ENCODE results near the gene ODF2L.
"Not testable (repeated sequence)": the region's sequence is repeated elsewhere in the genome, so short reads cannot be mapped to it uniquely, and the experiment has no call there.

The ODF2L gene

GRCh38 chr1:86382878-86383277 lies 13.2 kb downstream of the ODF2L start:
- DNase-seq, result no peak

- no peak for DNase-seq
Observed at GRCh38 chr1:86381223-86381622, 14.9 kb downstream of the ODF2L start.

- no peak for DNase-seq
Observed at GRCh38 chr1:86380257-86380861, 15.8 kb downstream of the ODF2L start.

- DNase-seq, result no peak
Observed at GRCh38 chr1:86378813-86379212, 17.3 kb downstream of the ODF2L start.

GRCh38 chr1:86377341-86377740 lies 18.8 kb downstream of the ODF2L start:
- no peak for DNase-seq

GRCh38 chr1:86375688-86376087 lies 20.4 kb downstream of the ODF2L start:
- no peak for DNase-seq

GRCh38 chr1:86370601-86371022 lies 25.5 kb downstream of the ODF2L start:
- DNase-seq, result peak; percentile 31

GRCh38 chr1:86365896-86366295 lies 30.2 kb downstream of the ODF2L start:
- no peak for DNase-seq

- DNase-seq, result no peak
Observed at GRCh38 chr1:86362807-86363206, 33.3 kb downstream of the ODF2L start.

- no peak for DNase-seq
Observed at GRCh38 chr1:86357796-86358195, 38.3 kb downstream of the ODF2L start.

GRCh38 chr1:86356247-86356646 lies 39.9 kb downstream of the ODF2L start:
- DNase-seq, result no peak

GRCh38 chr1:86352086-86352485 lies 44.0 kb downstream of the ODF2L start:
- DNase-seq, result no peak

- DNase-seq, result not testable (repeated sequence)
Observed at GRCh38 chr1:86350230-86350629, 45.9 kb downstream of the ODF2L start.

GRCh38 chr1:86346388-86346787 lies 49.7 kb downstream of the ODF2L start:
- DNase-seq, result no peak

GRCh38 chr1:86345042-86345441 lies 51.1 kb downstream of the ODF2L start:
- no peak for DNase-seq

- DNase-seq, result no peak
Observed at GRCh38 chr1:86339906-86340305, 56.2 kb downstream of the ODF2L start.

- no peak for DNase-seq
Observed at GRCh38 chr1:86339014-86339812, 56.9 kb downstream of the ODF2L start.

- DNase-seq, result no peak
Observed at GRCh38 chr1:86335916-86336315, 60.2 kb downstream of the ODF2L start.

- DNase-seq, result no peak
Observed at GRCh38 chr1:86325264-86325663, 70.9 kb downstream of the ODF2L start.

GRCh38 chr1:86324130-86324822 lies 71.8 kb downstream of the ODF2L start:
- no peak for DNase-seq

GRCh38 chr1:86322241-86322640 lies 73.9 kb downstream of the ODF2L start:
- no peak for DNase-seq

- no peak for DNase-seq
Observed at GRCh38 chr1:86318436-86318835, 77.7 kb downstream of the ODF2L start.

GRCh38 chr1:86317926-86318325 lies 78.2 kb downstream of the ODF2L start:
- DNase-seq, result no peak

- DNase-seq, result no peak
Observed at GRCh38 chr1:86305731-86306130, 90.4 kb downstream of the ODF2L start.
